ENCODE measurements around the gene FLOT1.
"Not testable (repeated sequence)": the region's sequence is repeated elsewhere in the genome, so short reads cannot be mapped to it uniquely, and the experiment has no call there.

Gene FLOT1

DNA sequence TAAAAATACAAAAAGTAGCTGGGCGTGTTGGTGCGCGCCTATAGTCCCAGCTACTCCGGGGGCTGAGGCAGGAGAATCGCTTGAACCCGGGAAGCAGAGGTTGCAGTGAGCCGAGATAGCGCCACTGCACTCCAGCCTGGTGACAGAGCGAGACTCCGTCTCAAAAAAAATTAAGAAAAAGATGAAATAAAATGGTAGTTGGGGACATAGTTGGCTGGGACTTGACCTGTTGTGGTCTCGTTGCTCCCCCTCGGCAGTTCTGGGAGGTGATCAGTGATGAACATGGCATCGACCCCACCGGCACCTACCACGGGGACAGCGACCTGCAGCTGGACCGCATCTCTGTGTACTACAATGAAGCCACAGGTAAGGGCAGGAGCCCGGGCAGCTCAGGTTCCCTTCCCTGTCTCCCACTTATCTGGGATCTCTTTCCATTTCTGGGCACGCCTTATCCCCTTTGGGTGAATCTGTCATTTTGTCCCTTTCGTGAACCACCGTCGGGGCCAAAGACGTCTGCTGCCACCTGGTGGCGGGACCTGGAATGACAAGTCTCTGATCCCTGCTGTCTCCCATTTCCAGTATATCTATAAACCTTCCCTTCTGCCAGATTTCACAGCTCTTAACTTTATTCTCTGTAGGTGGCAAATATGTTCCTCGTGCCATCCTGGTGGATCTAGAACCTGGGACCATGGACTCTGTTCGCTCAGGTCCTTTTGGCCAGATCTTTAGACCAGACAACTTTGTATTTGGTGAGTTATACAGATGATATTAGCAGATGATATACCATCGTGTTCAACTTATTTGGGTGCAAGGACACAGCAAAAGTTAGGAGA lies 20.0 kb downstream of the FLOT1 start:
- peak; percentile 22 for DNase-seq

DNA sequence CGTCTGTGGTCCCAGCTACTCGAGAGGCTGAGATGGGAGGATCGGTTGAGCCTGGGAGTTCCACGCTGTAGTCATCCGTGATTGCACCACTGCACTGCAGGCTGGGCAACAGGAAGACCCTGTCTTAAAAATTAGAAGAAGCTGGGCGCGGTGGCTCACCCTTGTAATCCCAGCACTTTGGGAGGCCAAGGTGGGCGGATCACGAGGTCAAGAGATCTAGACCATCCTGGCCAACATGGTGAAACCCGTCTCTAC lies 20.5 kb downstream of the FLOT1 start:
- not testable (repeated sequence) for DNase-seq

DNA sequence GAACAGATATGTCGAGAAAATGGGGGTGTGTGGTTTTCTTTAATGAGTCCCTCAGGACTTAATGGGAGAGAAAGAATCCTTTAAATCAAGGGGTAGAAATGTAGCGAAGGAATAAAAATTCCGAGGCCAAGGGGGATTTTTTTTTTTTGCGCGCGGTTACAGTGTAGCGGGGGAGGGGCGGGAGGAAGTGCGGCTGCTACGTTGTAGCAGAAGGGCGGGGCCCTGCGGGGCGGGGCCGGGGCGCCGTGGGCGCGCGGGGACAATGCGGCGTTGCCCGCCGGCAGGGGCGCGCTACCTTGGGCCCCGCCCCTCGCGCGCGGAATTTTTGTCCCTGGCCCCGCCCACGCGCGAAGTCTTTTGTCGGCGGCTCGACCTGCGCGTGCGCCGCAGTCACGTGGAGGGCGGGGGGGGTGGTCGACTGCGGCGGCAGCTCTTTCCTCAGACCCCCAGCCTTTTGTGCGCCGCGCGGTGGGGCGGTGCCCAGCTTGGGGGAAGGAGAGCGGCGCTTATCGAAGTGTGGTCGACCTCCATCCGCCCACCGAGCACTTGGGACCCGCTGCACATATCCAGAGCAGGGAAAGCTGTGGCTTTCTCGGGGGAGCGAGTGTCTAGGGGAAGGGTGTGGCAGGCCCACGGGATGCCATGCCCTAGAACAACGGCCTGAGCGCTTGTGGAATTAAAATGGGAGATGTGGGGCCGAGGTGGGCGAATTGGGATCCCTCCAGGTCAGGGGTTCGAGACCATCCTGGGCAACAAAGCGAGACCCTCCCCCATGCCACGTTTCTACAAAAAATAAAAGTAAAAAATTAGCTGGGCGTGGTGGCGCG lies 21.1 kb downstream of the FLOT1 start:
- DNase-seq = peak; percentile 92

DNA sequence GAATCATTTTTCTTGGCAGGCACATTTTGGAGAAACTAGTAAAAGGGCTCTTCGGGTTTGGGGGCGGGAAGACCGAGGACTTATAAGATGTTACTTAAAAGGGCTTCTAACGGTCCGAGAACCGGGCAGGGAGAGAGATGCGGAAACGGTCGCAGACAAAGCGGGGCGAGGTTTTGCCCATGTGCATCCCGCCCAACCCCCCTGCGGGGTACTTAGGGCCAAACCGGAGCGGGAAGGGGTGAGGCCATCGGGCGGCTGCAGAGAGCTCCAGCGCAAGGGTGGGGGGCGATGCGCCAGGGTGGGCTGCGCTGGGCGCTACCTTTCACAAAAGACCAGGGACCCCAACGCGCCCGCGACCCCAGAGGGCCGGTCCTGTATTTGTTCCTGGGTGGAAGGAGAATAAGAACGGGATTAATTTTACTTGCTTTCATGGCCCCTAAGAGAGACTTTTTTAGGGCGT lies 21.7 kb downstream of the FLOT1 start:
- DNase-seq = peak; percentile 23

DNA sequence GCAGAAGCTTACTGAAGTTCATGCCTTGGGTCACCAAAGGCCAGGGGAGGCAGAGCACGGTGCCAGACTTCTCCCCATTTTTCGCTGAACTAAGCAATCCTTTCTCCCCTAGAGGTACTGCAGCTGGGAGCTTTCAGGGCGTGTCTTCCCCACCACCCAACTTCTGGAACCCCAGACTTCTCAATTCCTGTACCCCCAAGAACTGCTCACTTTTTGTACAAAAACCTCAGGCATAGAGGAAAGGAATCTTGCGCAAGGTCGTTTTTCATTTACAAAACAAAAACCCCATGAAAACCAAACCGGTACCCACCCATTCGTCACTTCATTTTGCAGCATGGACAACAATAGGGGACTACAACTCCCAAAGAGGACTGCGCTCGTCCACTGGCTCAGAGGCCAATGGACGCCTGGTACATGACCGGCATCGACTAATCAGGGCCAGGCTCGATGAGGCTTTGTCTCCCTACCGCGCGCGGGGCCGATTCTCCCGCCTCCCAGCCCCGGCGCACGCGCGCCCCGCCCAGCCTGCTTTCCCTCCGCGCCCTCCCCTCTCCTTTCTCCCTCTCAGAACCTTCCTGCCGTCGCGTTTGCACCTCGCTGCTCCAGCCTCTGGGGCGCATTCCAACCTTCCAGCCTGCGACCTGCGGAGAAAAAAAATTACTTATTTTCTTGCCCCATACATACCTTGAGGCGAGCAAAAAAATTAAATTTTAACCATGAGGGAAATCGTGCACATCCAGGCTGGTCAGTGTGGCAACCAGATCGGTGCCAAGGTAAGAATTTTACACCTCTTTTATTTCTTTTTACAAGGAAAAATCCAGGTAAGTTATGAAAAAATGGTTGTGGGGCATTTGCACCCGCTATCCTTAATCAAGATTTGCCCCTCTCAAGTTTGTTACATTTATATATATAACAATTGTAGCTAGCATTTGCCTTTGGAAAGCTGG lies 22.4 kb downstream of the FLOT1 start, which contains the start of gene TUBB:
Gene TUBB (plus strand): TSS at position 562 of the 947 bp plus-strand sequence. CDS start 155 bp downstream, at position 717.
- peak; percentile 97 for DNase-seq

DNA sequence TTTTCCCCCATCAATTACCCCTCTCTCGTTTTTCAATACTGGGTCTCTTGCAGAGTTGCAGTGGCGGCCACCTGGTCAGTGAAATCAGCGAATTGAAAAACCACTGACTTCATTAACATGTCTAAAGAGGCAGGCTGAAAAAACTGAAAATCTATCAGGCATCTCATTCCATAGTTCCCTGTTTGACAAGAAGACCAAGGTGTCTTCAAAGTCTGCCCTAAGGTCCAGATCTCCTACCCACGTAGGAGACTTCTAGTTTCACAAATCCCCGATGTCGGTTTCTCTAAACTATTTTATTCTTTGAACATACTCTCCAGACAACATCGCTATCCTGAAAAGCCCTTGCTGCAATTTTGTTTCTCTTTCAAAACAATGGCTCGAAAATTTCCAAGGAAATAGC lies 23.1 kb downstream of the FLOT1 start:
- no peak for DNase-seq

DNA sequence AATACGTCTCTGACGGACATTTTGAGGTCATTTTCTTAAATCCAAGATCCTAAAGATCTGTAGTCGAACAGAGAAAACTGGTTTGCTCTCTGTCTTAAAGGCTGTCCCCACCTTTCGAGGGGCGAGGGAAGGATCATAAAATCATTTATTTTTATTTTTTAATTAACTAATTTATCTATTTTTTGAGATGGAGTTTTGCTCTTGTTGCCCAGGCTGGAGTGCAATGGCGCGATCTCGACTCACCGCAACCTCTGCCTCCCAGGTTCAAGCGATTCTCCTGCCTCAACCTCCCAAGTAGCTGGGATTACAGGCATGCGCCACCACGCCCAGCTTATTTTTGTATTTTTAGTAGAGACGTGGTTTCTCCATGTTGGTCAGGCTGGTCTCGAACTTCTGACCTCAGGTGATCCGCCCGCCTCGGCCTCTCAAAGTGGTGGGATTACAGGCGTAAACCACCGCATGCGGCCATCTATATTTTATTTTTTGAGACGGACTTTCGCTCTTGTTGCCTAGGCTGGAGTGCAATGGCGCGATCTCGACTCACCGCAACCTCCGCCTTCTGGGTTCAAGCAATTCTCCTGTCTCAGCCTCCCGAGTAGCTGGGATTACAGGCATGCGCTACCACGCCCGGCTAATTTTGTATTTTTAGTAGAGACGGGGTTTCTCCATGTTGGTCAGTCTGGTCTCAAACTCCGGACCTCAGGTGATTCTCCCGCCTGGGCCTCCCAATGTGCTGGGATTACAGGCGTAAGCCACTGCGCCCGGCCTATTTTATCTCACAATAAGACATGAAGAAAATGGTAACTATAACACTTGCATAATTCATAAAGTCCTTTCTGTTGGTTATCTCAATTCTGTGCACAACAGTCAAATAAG lies 24.4 kb downstream of the FLOT1 start:
- not testable (repeated sequence) for DNase-seq

DNA sequence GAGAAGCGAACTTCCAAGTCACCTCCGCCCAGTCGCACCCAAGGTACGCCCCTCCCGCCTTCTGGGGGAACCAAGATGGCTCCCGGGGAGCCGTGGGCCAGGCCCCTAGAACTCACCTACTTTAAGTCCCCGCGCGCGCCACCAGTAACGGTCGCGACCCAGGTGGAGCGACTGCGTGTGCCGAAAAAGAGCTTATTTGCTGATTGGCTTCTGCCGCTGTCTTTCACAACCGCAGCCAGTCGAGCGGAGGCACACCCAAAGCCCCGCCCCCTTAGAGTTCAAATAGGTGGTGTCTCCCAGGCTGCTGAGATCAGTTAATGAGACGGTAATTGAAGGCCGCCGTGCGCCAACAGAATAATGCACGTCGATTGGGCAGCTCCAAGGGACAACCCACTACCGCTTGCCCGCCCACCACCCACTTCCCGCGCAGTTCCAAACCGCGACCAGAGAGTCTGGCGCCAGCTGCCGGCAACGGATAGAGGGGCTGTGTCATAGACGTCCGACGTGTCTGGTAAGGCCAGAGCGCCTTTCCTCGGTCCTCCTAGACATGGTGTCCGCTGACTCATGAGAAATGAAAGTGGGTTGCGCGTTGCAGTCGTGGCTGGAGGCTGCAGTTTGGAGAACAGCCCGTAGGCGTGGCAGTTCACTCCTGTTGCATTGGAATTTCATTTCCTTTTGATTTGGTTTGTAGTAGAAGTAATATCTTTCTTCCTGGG lies 25.2 kb downstream of the FLOT1 start, which contains the start of gene MDC1:
Gene MDC1 (minus strand): TSS at position 153 of the 716 bp plus-strand sequence. CDS start 2,106 bp downstream, outside the sequence.
- peak; percentile 100 for DNase-seq

DNA sequence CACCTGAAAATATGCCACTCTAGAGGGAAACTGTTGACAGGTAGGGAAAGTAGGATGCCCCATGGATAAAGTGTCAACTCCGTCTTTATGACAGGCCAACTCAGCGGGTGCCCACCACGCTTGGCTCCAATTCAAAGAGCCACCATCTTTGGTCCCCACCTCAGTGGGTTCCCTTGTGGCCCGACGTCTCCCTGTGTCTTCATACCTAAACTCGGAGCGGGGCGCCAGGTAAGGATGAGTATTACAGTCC lies 25.7 kb downstream of the FLOT1 start:
- no peak for DNase-seq

DNA sequence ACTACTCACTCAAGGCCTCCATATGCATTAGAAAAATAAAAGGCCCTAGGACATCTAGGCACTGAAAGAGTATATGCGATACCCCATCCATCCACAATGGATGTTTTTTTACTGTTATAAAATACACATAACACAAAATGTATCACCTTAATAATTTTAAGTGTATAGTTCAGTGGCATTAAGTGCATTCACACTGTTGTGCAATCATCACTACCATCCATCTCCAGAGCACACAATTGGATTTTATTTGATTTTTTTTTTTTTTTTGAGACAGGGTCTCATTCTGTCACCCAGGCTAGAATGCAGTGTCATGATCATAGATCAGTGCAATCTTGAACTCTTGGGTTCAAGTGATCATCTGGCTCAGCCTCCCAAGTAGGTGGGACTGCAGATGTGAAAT lies 28.2 kb downstream of the FLOT1 start:
- no peak for DNase-seq

DNA sequence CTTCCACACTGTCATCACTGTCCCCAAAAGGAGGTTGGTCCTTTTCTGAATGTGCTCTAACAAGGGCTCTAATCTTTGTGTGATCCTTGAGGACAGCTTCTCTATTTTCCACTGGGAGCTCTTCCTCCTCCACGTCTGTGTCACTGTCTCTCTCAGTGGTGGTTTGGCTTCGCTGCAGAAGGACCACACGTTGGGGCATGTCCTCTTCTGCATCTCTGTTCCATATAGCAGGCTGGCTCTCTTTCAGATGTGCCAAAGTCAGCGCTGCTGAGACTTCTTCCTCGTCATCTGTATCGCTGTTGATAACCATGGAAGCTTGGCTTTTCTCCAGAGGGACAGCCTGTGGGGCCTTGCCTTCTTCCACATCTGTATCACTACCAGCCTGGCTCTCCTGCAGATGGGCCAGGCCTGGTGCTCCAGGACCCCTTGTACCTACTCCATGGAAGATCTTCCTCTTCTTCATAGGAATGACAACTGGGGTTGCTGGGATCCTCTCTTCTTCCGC lies 30.0 kb downstream of the FLOT1 start:
- no peak for DNase-seq

DNA sequence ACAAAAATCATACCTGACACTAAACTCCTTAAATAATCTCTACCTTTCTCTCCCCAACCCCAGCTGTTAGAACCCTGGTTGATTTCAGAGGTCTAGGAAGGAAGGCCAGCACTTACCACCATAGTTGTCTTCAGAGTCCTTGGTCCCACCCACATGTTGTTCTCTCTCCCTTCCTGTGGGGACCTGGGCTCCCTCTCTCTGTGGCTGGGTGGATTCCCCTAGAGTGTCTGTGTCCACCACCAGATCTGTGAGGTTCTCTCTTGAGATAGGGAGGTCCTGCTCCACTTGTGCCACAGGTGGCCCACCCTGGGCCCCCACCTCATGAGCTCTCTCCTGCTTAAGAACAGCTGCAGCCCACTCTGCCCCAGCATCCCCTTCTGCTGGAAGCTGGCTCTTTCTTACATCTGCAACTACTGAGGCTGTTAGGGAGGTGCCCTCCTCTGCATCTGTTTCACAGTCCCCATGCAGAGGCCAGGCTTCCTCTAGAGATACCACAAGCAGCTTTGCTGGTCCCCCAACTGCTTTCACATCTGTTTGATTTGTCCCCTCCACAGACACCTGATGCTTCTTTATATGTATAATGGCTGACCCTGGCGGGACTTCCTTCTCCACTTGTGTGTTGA lies 30.6 kb downstream of the FLOT1 start:
- no peak for DNase-seq

DNA sequence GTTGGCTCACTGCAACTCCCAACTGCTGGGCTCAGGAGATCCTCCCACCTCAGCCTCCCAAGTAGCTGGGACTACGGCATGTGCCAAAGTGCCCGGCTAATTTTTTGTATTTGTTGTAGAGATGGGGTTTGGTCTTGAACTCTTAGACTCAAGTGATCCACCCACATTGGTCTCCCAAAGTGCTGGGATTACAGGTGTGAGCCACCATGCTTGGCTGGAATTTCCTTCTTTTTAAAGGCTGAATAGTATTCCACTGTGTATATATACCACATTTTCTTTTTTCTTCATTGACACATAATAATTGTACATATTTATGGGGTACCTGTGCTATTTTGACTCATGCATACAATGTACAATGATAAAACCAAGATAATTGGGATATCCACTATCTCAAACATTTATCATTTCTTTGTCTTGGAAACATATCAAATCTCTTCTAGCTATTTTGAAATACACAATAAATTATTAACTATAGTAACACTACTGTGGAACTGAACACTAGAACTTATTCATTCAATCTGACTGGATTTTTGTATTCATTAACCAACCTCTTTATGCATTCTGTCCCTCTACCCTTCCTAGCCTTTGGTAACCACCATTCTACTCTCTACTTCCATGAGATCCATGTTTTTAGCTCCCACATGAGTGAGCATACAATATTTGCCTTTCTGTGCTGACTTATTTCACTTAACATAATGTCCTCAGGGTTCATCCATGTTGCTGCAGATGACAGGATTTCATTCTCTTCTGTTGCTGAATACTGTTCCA lies 33.2 kb downstream of the FLOT1 start:
- no peak for DNase-seq

DNA sequence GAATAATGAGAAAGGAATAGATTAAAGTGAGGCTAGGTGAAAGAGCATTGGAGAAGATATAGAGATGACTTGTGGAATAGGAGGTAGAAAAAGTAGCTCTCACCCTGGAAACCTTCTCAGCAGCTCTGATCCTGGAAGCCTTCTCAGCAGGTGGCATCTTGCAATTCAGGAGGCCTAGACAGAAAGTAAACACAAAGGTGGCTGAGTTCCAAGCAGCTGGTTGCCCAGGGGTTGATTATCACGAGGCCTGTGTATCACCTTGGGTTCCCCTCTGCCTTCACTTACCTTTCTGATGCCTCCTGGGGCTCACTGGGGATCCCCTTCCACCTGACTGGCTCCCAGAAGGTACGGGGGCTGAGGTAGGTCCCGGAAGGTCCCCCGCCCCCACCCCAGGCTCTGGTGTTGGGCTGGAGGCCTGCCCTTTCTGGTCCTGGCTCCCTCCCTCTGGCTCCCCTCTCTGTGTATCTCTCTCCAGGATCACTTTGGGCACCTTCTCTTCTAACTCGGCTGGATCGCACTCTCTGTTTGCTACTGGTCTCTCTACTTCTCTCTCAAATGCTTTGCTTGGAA lies 35.1 kb downstream of the FLOT1 start:
- DNase-seq = no peak

DNA sequence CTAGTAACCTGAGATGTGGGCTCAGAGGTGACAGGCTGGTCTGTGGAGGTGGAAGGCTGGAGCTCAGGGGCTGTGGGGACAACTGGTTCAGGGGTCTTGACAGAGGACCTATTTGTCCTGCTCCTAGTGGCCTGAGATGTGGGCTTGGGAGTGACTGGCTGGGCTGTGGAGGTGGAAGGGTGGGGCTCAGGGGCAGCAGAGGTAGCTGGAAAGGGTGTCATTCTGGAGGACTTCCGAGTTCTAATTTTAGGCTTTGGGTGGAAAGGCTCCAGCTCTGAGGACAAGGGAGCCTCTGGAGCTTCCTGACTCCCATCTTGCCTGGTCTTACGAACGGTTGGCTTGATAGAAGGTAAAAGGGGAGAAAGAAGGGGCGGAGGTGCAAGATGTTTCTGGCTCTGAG lies 36.9 kb downstream of the FLOT1 start:
- no peak for DNase-seq

DNA sequence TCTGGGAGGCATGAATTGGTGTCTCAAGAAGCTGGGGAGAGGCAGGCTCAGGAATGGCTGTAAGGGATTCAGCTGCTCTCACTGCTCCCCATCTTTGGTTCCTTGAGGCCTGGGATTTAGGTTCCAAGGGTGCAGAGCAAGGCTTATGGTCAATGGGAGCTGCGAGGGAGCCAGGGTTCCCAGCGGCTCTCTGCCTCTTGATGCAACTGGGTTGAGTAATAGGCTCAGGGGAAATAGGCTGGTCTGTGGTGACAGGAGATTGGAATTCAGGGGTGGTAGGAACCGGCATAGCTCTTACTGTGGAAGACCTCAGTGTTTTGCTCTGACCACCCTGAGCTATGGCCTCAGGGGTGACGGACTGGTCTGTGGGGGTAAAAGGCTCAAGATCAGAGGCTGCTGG lies 38.7 kb downstream of the FLOT1 start:
- DNase-seq = no peak

DNA sequence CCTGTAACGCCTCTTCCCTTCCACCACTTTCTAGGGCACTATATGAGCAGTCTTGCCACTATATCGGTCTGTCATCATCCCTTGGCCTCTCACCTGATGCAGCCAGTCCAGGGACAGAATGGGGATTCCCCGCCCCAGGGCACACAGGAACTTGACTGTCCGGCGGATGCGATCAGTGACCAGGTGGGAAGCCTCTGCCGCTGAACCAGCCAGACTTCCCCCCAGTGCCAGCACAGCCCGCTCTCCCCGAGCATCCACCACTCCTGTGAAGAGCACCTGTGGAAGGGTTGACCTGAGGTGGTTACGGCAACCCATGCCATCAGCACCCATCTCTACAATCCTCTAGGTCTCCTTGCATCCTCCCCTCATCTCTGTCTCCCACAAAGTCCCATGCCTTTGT lies 39.5 kb downstream of the FLOT1 start:
- no peak for DNase-seq

DNA sequence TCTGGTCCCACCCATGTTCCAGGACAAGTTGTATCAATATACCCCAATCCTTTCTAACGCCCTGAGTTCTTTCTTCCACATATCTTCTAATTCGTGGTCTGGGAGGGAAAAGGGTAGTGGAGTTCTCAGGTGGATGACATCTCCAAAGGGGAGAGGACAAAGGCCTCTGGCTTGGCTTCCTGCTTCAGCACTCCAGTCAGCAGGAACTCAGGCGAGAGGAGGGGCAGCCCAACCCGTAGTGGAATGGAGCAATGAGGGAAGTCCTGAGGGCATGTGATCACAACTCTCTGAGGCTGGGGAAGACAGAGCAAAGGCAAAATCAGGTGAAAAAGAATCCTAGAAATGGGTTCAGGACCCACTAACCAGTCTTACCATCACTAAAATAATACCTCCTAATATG lies 42.1 kb downstream of the FLOT1 start:
- DNase-seq = no peak

DNA sequence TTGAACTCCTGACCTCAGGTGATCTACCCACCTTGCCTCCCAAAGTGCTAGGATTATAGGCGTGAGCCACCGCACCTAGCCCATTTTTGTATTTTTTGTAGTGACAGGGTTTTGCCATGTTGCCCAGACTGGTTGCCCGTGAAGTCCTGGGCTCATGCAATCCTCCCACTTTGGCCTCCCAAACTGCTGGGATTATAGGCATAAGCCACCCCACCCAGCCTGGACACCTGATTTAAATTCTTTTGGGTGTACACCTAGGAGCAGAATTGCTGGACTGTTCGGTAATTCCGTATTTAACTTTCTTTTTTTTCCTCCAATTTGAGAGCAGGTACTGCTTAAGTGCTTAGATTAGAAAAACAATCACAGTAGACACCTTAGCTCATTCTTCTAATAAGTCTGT lies 46.1 kb downstream of the FLOT1 start:
- DNase-seq = no peak
